Peyer's patch (tissue), 4 donors: ENCODE results near the gene FALEC.

ENCODE experiments used
- POLR2A ChIP-seq, 2 donors: fragments of 450-650 bp; IDR thresholded peaks; one replicate each; pipeline ENCODE4 v1.5.1; 2017; ENCODE audit warnings: antibody characterized with exemption in 2 of 2, mild to moderate bottlenecking in 2 of 2, moderate library complexity in 2 of 2
- TF ChIP-seq, protein P1 (sequence below), 6 experiments: fragments of 450-650 bp in 4 of 6; fragments of 200-600 bp in 2 of 6; sonication (generic) in 1 of 6; IDR thresholded peaks; one replicate each; pipeline ENCODE4 v1.5.1; 2017 to 2019; ENCODE audit warnings: antibody characterized with exemption in 6 of 6, mild to moderate bottlenecking in 3 of 6, moderate library complexity in 1 of 6

DNA sequence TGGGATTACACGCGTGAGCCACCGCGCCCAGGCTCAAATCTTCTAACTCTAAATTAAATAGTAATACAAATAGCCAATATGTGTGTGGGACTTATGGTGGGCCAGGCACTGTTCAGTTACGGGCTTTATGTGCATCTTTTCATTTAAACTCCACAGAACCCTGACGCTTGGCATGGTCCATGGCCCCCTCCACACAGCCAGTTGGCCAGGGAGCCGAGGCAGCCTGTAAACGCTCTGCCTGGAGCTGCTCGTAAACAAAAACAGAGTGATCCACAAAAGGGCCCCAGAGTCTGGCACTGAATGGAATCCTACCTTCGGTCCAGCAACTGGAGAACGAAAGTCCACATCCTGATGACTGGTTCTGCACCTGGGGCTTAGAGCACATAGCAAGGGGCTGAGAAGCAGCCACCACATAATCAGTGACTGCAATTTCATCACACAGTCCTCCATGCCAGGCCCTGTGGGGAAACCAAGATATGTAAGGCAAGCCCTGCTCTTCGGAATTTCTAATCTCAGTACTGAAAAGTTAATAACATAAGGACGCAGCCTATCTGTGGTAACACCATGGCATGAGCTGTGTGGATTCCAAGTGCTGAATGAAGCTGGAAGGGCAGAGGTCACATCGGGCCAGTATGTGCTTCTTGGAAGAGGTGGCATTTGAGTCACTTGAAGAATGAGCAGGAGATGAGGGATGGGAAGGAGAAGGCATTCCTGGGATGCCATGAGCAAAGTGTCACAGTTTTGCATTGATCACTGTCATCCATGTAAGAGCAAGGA, 20.1 kb downstream of the FALEC start:
- TF ChIP-seq, protein P1, sequence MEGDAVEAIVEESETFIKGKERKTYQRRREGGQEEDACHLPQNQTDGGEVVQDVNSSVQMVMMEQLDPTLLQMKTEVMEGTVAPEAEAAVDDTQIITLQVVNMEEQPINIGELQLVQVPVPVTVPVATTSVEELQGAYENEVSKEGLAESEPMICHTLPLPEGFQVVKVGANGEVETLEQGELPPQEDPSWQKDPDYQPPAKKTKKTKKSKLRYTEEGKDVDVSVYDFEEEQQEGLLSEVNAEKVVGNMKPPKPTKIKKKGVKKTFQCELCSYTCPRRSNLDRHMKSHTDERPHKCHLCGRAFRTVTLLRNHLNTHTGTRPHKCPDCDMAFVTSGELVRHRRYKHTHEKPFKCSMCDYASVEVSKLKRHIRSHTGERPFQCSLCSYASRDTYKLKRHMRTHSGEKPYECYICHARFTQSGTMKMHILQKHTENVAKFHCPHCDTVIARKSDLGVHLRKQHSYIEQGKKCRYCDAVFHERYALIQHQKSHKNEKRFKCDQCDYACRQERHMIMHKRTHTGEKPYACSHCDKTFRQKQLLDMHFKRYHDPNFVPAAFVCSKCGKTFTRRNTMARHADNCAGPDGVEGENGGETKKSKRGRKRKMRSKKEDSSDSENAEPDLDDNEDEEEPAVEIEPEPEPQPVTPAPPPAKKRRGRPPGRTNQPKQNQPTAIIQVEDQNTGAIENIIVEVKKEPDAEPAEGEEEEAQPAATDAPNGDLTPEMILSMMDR (IDR thresholded peaks at IDR 0.05) = no peak
- no peak for TF ChIP-seq POLR2A (IDR thresholded peaks at IDR 0.05)
